OCI-M2 (cell line): ENCODE data around the gene CDH13.

Source experiments
- DNase-seq: peaks from one replicate; lab custom pipeline; 2025; ENCODE audit not compliant: unreplicated experiment; lab: John Stamatoyannopoulos, UW

CDH13 gene

GRCh38 chr16:83692224-83692623 is 1065.5 kb downstream of the CDH13 start:
- no peak for DNase-seq

DNA sequence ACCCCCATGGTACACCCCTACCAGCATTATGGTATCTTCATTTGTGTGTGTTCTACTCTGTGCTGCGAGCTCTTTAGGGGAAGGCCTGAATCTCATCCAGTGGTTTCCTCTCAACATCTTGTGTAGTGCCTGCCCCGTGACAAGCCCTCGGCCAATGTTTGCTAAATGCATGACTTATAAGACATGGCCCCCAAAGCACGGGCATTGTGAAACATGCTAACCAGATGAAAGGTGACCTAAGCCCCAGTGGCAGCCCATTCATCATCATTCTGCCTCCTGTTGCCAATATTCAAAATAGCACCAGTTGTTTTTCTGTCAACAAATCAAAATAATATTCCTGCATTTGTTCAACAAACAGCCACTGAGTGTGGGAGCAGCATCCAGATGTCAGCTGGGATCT is 1072.2 kb downstream of the CDH13 start:
- no peak for DNase-seq

GRCh38 chr16:83699817-83700216 is 1073.0 kb downstream of the CDH13 start:
- no peak for DNase-seq

DNA sequence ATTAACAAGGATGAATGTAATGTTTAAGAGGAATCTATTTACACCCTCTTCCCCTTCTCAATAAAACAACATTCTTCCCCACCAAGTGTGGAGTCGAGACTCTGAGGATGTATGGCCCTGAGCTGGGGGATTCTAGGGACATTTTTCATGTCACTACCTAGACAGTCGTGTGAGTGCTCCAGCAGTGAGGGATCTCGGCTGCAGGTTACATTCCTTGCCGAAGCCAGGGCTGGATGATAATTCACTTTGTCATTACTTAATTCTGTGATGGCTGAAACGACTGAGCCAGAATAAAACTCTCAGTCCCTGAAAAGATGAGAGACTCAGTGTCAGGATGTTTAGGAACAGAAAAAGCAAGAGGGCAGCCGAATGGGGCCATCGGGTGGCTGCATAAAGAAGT is 1074.1 kb downstream of the CDH13 start:
- DNase-seq: no peak

GRCh38 chr16:83701494-83701893 is 1074.7 kb downstream of the CDH13 start:
- DNase-seq: no peak

GRCh38 chr16:83704656-83705055 is 1077.9 kb downstream of the CDH13 start:
- no peak for DNase-seq

DNA sequence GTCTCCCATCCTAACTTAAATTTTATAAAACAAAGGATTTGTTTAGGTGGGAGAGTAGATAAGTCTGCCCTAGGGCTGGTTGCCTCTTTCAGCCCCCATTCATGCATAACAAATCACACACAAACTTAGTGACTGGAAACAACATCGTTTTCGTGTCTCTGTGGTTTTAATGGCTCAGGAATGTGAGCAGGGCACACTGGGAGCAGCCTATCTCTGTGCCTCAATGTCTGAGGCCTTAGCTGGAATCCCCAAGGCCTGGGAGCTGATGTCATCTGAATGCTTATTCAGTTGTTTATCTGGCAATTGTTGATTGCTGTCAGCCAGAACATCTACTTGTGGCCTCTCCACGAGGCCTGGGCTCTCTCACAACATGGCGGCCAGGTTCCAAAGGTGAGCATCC is 1079.1 kb downstream of the CDH13 start:
- no peak for DNase-seq

GRCh38 chr16:83706394-83706793 is 1079.6 kb downstream of the CDH13 start:
- no peak for DNase-seq

DNA sequence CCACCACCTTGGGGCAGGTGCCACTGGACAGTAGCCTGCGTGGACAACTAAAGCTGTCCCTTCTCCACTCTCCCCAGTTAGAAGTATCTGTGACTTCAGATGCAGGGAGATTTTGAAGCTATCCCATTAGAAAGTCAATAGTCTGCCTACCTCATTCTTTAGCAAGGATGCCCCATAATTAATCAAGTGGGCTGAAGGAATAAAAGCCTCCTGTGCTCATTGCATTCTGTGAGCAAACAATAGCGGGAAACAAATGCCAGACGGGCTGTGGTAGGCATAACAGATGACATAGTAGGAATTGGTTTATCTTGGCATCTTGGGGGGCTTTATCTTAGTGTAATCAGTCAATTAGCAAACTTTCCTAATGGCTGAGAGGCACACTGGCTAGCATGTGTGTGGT is 1084.3 kb downstream of the CDH13 start:
- no peak for DNase-seq

DNA sequence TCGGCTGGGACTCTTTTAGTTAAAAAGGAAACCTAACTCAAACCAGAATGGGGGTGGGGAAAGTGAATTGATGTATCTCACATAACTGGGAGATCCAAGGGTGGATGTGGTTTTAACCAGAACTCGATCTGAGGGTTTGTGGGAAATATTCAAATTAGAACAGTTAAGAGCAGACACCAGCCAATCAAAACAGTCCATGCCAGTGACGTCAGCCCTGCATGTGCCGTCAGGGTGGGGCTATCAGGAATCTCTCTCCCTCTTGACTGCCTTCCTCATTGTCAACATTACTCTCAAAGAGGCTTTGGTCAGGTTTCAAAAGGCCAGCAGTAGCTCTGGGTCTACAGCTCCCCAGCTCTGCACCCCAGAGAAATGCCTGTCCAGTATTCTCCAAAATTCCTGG is 1086.8 kb downstream of the CDH13 start:
- no peak for DNase-seq

GRCh38 chr16:83714286-83714685 is 1087.5 kb downstream of the CDH13 start:
- DNase-seq: no peak

- DNase-seq: no peak
Observed at GRCh38 chr16:83715217-83715920, 1088.6 kb downstream of the CDH13 start.

DNA sequence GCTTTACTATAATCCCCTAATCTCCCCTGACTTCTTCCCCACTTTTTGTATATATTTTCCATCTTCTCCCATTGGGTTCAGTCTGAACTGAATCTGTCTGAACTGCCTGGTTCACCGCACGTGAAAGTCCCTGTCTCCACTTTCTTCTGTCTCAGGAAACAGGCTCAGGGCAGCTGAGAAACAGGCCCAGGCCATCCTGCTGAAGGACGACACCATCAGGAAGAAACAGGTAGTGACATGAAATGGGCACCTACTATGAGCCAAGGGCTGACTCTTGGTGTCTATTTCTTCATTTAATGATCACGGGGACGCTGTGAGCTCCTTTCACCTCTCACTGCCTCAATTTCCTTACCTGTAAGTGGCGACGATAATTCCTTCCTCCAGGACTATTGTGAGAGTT is 1090.5 kb downstream of the CDH13 start:
- no peak for DNase-seq

- no peak for DNase-seq
Observed at GRCh38 chr16:83717814-83718213, 1091.0 kb downstream of the CDH13 start.

DNA sequence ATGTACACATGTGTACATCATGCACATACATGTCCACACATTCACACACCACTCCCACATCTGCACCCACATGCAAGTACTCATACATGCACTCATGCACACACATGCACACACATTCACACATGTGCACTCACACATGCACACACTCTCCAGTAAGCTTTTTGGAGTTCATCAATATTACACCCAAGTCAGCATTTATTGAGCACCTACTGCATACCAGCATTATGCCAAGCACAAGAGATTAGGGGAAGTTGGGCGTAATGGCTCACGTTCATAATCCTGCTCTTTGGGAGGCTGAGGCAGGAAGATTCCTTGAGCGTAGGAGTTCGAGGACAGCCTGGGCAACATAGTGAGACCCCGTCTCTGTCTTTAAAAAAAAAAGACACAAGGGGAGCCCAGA is 1093.4 kb downstream of the CDH13 start:
- DNase-seq: no peak

DNA sequence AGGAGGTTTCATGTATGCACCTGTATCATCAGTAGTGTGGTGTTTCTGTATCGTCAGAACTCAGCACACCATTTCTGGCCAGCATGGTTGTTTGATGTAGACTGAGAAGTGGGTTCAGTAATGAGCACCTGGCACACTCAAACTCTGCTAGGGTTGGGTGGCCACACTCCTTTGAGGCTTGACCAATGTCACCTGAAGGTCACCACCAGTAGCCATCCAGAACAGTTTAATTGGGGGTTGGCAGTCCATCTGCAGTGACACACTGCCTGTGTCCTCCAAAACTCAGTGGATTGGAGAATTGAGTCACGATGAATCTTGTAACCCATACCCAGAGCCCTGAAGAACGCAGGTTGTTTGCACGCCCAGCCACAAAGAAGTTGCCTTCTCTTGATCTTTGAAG is 1094.2 kb downstream of the CDH13 start:
- no peak for DNase-seq

GRCh38 chr16:83721676-83722075 is 1094.9 kb downstream of the CDH13 start:
- no peak for DNase-seq

- no peak for DNase-seq
Observed at GRCh38 chr16:83722456-83723183, 1095.9 kb downstream of the CDH13 start.

GRCh38 chr16:83723244-83723643 is 1096.5 kb downstream of the CDH13 start:
- no peak for DNase-seq

DNA sequence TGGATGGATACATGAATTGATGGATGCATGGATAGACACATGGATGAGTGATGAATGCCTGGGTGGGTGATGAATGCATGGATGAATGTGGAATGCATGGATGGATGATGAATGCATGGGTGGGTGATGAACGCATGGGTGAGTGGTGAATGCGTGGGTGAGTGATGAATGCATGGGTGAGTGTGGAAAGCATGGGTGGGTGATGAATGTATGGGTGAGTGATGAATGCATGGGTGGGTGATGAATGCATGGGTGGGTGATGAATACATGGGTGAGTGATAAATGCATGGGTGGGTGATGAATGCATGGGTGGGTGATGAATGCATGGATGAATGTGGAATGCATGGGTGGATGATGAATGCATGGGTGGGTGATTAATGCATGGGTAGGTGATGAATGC is 1097.1 kb downstream of the CDH13 start:
- DNase-seq: no peak

GRCh38 chr16:83724585-83724984 is 1097.8 kb downstream of the CDH13 start:
- no peak for DNase-seq

DNA sequence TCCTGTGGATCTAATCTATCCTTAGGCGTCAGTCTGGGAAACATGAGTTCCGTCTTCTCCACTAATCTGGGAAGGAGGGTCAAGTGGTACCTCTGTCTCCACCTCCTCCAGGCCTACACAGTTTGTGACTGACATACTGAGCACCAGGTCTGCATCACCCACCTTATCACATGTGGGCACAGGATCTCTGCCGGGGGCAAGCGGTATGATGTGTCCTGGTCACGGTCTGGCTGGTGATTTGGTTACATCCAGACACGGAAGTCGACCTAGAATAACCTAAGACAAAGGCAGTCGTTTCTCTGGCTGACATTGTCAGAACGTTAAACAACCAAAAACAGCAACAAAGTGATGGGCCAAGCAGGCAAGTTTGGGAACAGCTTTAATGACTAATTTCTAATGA is 1098.5 kb downstream of the CDH13 start:
- DNase-seq: no peak

DNA sequence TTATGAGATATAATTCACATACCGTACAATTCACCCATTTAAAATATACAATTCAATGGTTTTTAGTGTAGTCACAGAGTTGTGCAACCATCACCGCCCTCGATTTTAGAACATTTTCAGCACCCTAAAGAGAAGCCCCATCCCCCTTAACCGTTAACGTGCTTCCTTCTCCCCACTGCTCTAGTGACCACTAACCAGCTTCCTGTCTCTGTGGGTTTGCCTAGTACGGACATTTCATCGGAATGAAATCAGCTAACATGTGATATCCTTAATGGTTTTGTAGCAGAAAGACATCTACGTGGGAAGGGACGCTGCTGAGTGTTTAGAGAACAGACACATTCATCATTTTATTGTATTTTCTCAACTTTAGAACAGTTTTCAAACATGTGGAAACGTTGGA is 1100.2 kb downstream of the CDH13 start:
- no peak for DNase-seq
